Right renal pelvis (tissue), 4 donors: ENCODE results near the gene NOTCH2NLA. TPM values are rescaled to one million over a fixed set of nuclear protein-coding genes. Genes with fewer than 3 reads are reported as not detected.
"Not testable (repeated sequence)": the region's sequence is repeated elsewhere in the genome, so short reads cannot be mapped to it uniquely, and the experiment has no call there.

Experiments used
- DNase-seq, 4 donors: peaks; one replicate each; pipeline ENCODE4 v3.0.0-alpha.2; 2013; ENCODE audit warnings: low read depth in 4 of 4, low spot score in 3 of 4, missing footprints in 1 of 4
- polyA plus RNA-seq, 4 donors: library from polyadenylated mRNA; unstranded; fragments of 120-200 nt; gene quantifications; one replicate each; pipeline ENCODE4 v1.2.1, GENCODE V29; 2013; ENCODE audit not compliant: insufficient read length in 4 of 4

NOTCH2NLA gene
- polyA plus RNA-seq, result 10 to 100 TPM; 42.0 to 52.7 (median 45.5) TPM

DNA sequence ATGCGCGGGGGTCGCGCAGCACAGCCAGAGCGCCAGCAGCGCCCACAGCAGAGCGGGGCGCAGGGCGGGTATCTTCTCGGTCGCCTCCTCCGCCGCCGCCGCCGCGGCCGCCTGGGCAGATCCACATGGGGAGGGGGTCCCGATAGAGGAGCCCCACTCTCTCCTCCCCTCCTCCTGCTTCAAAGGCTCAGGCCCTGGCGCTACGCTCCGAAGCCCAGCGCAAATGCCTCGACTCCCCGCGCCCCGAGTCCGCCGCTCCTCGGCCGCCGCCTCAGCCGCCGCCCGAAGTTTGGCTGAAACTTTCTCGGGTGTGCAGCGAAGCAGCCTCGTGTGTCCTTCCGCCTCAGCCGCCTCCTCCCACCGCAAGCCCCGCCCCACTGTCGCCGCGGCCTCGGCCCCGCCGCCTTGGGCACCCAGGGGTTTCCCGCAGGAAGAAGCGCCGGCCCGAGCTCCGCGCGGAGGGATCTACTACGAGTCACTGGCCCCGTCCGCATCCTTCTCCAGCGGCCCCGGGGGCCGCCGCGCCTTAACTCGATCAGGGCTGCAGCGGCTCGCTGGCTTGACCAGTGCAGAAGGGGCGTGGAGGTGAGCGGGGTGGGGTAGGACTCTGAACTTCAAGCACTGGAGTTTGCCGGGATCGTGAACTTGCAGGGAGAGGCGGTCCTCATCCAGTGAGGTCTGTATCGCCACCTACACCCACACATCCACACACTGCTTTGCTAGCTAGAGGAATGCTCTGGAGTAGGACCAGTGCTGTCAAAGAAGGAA lies at the start of gene NOTCH2NLA:
NOTCH2NLA (minus strand) TSS at position 312 of the 768 bp plus-strand sequence. CDS start 39,684 bp downstream, outside the sequence.
- DNase-seq, result not testable (repeated sequence)

DNA sequence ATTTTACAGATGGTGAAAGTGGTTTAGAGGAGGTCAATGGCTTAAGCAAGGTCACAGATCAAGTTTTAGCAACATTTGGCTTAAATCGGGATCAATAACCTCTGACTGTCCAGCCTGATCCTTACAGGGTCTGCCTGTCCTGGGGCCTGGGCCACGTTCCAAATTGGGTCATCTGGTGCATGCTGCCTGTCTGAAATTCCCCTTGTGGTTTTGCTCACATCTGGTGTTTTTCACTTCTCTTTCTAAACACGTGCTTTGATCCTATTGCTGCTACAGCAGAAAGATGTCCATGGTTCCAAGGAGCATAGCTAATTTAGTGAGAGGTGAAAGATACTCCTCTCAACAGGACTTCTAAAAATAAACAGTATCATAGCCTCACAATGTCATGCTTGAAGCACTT lies 49.5 kb upstream of the NOTCH2NLA start:
- DNase-seq, result not testable (repeated sequence)

DNA sequence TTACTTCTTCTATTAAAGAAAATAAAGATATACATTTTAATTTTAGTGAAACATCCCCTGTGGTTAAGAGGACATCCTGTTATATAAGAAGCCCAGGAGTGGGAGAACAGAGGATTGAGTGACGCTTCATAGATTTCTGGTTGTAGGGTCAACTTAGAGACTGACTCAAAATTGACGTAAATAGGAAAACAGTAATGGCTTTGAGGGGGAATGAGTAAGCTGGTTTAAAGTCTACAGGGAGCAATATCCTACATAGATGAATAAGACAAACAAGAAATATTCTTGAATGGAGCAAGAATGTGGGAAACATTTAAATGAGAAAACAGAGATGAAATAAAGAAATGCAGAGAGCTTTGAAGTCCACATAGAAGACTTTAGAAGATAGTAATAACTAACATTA lies 48.3 kb upstream of the NOTCH2NLA start:
- DNase-seq, result not testable (repeated sequence)

DNA sequence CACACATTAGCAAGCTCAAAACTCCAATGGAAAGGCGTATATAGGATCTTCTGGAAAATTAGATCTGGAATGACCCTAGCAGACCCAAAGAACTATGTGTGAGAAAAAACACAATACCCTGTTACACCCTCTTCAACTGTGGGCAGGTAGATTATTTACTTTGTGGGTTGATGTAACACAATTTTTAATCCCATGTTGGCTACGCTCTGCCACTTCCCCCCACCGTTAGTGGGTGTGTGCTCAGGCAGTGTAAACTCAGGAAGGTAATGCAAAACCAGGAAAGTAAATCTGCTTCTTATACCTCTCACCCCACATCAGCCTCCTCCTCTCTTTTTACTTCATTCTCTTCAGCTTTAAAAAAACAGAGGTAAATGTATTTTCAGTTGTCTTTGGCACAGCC lies 45.3 kb upstream of the NOTCH2NLA start:
- DNase-seq, result not testable (repeated sequence)

DNA sequence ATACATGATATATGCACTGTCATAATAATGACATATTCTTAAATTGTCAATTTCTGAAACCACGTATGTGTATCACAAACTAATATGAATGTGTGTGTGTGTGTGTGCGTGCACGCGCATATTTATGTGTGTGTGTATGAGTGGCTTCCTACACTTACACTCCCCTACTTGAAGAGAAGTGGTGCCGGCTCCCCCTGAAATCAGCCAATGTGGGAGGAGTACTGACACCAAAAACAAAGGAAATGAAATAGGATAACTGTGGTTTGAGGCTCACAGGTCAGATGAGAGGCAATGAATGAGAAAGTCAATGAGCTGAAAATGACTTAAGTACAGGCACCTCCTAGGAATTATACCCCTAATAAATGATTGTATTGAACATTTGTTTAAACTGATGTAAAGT lies 44.4 kb upstream of the NOTCH2NLA start:
- DNase-seq, result not testable (repeated sequence)

DNA sequence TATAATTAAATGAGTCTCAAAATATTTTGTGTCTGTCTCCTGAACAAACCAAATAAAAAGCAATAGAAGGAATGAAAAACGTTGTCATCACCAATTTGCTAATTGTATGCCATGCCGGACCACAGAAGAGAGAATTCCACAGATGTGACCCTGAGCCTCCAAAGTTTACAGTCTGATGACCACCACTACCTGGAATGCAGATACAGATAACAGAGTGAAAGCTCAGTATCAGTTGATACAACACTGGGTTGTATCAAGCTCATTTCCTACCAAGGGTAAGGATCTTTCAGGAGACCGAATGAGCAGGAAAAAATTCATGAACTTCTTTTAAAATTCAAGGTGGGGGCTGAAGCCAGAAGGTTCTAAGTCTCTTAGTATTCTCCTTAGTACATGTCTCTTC lies 43.9 kb upstream of the NOTCH2NLA start:
- not testable (repeated sequence) for DNase-seq

DNA sequence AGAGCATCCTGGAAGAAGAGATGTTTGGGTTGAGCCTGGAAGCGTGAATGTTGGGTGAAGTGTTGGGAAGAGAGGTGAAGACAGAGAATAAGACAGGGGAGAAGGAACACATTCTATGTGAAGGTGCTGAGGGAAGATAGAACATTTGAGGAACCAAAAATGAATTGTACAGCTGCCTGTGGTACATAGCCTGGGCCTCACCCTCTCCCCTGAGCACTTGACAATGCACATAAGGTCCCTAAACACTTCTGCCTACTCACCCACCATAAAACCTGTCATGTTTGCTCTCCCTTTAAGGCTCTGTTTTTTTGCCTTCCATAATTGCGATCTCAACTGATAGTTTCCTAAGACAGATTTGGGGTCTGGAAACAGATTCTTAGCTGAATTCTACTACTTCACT lies 43.2 kb upstream of the NOTCH2NLA start:
- DNase-seq, result not testable (repeated sequence)

DNA sequence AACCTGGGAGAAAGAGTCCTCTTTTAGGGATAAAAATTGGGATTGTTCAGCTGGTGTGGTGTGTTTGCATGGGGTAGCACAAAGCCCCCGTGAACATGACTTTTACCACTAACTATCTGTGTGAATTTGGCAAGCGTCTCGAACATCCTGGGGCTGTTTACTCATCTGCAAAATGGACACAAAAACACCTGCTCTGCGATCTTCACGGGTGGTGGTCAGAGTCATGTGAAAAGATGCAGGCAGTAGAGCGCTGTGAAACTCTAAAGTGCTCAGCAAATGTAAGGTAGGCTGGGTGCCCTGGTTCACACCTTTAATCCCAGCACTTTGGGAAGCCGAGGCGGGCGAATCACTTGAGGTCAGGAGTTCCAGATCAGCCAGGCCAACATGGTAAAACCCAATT lies 41.3 kb upstream of the NOTCH2NLA start:
- DNase-seq, result not testable (repeated sequence)

DNA sequence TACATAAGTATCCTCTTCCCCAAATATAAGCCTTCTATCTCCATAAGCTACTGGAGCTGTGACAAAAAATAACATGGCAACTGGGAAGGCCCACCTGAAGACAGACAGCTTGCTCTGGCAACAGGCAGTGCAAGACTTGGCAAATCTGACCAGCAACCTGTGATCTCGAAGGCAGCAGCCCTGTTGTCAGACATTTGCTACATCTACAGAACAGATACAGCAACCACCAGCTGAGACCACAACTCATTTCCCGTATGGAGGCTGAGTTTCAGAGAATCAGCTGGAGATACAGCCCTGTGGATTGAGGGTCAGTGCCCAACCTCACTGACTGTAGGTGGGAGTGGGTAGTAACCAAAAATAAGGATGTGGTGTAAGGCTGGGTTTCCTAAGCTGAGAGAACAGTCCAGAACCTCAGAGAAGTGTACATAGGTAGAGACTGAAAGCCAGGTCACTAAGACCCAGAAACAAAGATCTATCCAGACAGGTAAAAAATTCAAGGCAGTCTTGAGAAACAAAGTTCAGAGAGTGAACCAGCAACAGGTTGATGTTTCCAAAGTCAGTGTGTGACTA lies 37.4 kb upstream of the NOTCH2NLA start:
- DNase-seq, result not testable (repeated sequence)

DNA sequence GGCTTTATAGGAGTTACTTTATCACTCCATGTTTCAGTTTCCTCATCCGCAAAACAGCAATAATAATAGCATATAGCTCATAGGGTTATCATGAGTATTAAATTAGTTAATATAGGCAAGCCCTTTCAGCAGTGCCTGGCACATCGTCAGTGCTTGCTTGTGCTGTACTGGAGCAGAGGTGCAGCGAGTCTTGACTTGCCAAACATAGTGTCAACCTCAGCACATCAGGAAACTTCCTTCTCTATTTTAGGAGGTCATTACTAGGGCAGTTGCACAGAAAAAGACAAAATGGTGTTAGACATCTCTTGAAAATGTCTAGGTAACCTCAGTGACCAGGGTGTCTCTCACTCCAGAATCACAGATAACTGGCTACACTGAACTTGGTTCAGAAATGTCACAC lies 35.9 kb upstream of the NOTCH2NLA start:
- DNase-seq, result not testable (repeated sequence)

DNA sequence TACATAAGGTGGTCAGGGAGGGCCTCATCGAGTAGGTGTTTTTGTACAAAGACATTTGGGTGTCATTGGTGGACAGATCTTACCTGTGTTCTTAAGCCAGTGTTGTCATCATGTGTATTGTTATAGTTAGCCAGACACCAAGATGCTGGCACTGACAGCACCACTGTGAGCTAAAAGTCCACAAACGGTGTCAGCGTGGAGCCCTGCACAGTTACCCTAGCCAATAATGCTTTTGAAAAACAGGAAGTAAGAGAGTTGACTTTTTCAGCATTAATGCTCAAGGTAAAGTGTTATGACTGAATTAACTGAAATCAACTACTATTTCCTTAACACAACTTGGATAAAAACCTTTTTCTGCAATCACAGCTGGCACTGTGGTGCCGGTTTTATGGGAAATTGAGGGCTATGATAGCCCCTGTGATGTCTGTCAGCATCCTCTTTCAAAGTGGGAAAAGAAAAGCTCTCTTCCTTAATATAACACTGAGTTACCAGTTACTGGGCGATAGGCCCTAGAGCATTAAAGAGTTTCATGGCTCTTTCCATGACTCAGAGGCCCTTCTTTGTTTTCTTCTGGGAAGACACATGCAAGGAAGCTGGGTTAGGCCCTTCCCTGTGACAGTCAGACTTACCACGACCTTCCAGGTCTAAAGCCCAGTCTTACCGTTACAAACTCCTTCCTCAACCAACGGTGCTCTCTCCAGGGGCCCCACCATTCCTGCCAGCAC lies 31.3 kb upstream of the NOTCH2NLA start:
- not testable (repeated sequence) for DNase-seq

DNA sequence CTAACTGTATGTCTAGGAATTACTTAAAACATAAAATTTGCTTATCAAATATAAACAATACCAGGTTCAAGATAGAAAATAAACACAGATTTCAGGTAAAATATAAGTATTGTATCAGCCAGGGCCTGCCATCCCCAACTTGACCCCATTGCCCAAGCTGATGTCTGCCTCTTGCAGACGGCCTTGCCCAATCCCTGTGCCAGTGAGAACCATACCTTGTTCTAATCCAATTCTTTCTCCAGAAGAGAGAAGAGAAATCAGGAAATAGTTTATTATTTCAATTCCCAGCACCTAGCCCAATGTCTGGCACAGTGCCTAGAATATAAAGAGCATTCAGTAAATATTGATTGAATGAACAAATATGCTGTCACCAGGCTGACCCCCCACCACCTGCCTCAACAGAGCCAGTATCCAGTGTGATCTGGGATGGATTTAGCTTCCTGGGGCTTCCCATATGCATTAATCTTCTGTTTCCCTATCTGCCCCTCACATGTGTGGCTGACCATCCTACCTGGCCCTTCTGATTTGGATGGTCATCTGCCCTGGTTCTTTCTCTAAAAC lies 29.3 kb upstream of the NOTCH2NLA start:
- not testable (repeated sequence) for DNase-seq

DNA sequence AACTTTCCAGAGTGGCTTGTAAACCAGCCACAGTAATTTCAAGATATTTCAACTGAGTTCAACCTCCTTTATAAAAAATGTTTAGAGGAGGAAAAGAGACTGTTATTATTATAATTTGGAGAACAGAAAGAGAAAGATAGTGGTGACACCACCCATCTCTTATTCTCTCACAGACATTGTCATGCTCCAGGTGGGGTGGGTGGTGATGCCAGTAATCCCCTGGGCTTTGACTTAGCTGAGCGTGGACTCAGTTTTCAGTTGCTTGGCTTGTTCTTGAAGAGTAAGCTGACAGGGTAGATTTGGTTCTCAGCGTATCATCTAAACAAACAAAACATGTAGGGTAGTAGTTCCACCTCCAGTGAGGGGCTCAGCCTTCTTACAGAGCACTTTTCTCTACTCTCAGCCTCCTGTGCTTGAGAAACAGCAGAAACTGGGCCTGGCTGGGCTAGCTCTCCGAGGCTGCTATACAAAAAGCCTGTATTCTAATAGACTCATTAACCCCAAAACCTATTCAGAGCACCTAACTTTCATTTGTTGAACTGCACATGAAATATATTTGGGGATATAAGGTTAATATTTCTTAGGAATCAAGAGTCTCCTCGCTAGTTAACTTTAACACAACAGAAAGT lies 25.9 kb upstream of the NOTCH2NLA start:
- not testable (repeated sequence) for DNase-seq

DNA sequence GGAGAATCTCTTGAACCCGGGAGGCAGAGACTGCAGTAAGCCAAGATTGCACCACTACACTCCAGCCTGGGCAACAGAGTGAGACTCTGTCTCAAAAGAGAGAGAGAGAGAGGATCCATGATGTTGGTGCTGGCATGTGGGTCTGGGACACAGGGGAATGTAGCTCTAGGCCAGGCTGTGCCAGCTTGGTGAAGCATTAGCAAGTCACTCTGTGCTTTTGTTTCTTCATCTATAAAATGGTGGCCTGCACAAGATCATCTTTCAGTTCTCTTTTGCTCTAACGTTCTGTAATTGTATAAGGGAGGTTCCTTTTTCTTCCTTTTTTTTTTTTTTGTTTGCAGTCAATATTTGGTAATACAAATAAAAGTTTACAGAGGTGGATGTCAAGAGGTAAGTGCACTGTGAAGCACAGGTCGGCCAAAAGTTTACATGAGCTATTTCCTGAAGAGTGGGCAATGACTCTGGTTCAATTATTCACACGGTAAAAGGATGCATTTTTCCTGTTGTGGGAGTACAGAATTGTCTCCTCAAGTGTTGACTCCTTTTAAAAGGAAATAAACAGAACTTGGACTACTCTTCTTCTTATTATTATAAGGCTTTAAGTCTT lies 24.5 kb upstream of the NOTCH2NLA start:
- DNase-seq, result not testable (repeated sequence)

DNA sequence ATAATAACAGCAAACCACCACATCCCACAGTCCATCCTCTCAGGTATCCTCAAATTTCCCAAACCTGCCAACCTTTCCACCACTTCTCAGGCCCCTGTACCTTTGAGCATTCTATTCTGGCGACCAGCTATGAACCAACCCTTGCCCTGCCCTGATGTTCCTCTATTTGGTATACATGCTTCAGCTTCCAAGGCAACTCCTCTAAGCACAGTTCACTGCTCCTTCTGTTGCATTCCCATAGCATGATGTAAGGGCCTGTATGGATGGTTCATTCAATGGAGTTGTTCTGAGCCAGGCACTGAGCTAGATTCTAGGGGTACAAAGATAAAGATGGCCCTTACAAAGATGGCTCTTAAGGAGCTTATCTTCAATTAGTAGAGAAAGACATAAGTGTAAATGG lies 22.7 kb upstream of the NOTCH2NLA start:
- DNase-seq, result not testable (repeated sequence)

DNA sequence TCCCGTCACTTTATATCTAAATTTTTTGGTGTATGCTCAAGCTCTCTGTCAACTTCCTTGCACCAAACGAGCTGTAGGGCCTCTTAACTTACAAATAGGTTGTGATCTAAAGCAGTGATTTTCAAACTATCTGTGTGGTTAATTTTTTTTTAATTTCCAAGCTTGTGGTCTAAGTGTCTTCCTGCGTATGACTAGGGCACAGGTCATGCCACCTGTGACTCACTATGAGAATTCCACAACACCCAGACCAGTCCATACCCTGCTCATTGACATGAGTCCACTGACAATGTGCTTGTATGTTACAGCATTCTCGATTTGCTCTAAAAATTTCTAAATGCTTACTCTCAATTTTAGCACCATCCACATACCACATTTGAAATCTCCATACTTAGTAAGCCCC lies 19.8 kb upstream of the NOTCH2NLA start:
- not testable (repeated sequence) for DNase-seq

DNA sequence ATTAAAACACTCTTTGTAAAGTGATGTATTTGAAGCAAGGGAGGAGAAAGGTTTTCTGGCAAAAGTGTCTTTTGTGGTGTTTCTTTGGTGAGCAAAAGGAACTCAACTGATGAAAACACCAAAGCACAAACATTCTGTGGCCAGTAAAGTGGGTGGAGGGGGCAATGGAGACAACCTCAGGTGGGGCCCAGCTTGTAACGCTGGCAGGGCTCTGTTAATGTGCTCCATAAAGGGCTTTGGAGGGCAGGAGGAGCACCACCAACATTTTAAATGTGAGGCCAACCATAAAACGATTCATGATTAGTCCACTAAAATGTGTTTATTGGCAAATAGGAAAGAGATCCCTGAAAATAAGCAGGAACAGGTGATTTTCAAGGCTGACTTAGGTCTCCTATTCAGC lies 7.8 kb upstream of the NOTCH2NLA start:
- DNase-seq, result not testable (repeated sequence)

DNA sequence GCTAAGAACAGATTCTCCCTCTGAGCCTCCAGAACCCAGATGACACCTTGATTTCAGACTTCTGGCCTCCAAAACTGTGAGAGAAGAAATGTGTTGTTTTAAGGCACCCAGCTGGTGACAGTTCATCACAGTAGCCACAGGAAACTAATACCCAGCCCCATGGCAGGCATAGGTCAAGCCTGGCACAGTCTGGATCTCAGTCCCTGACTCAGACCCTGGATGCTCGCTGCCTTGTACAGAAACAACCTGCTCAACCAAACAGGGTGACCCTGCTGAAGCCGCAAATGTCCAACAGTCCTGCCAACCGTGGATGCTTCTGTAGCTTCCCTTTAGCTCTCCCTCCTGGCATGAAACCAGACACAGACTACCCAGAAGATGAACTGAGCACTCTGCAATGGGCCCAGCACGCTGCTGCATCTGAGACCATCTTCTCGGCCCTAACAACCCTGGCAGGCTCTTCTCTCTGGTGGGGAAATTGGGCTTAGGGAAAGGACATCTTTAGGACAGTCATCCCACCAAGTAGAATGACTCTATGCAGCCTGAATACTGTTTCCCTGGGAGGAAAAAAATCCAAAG lies 7.3 kb upstream of the NOTCH2NLA start:
- DNase-seq, result not testable (repeated sequence)

DNA sequence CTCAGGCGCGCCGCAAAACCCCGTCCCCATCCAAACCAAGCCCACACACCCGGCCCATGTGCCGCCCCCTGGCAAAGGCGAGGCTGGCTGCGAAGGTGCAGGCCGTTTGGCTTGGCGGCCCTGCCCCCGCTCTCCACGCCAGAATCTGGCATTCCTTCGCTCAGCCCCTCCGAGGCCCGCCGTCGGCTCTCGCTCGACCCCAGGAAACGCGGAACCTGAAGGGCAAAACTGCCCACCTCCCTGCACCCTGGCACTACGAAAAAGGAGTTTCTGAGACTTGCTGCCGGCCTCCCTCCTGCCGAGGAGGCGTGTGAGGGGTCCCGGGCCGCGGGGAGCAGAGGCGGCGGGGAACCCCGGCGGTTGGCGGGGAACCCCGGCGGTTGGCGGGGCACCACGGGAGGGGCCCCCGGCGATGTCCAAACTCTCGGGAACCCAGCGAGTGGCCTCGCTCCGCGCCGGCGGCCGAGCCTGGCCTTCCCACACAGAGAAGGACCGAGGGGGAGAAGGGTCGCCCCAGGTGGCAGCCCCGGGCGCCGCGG lies 608 bp downstream of the NOTCH2NLA start:
- DNase-seq, result not testable (repeated sequence)
